ENCODE results near the gene SLC35A3. TPM values are rescaled to one million over a fixed set of nuclear protein-coding genes. Genes with fewer than 3 reads are reported as not detected.

Gene SLC35A3
- total RNA-seq (2022) (16.9 and 17.4 TPM in 2 replicates), Bru-seq, nascent RNA (percentile 77 among the genes with signal in this experiment), BruChase-seq, experiment 1, labeled RNA remaining after a 2-hour chase (percentile 88 among the genes with signal in this experiment), BruChase-seq, experiment 2, labeled RNA remaining after a 6-hour chase (percentile 93 among the genes with signal in this experiment)
- long read RNA-seq, full-length matches to known transcripts = 9 of 15 reads
- long read RNA-seq, partial matches to known transcripts = 4 of 15 reads
- long read RNA-seq, other reads (novel, unspliced or antisense) = 2 of 15 reads

GRCh38 chr1:99969729-99970621 lies at the start of gene SLC35A3:
SLC35A3 (plus strand) TSS chr1:99969996; CDS start chr1:99993555, 23,559 bp downstream.
- Histone ChIP-seq H3K4me1 (peaks cover 6% of the 10 kb centered on the region; the same call in 1 of the 2 replicates), H3K27me3 (replicated peaks; ENCODE audit: control insufficient read depth, insufficient read depth, low read length) (no peaks in the 10 kb centered on the region), H3K36me3 (ENCODE audit: control insufficient read depth, insufficient read depth, low read length) (no peaks in the 10 kb centered on the region), H3K4me3 (ENCODE audit: low read depth, low read length) (peak within 1 kb of the TSS; percentile 84), H3K9me3 (no peaks in the 10 kb centered on the region)
- H3K4me3 Mint-ChIP-seq (ENCODE audit: unreplicated experiment) = peak within 1 kb of the TSS; percentile 86
- peak; percentile 82 to 86 for DNase-seq
- H3K4me1 Mint-ChIP-seq (ENCODE audit: low read depth, unreplicated experiment) = no peaks in the 10 kb centered on the region
- H3K36me3 Mint-ChIP-seq (ENCODE audit: insufficient read depth, unreplicated experiment) = no peaks in the 10 kb centered on the region
- intact Hi-C loops (cut with micrococcal nuclease; ENCODE audit: unreplicated experiment) = loop anchor here (1.0 to 5.0 kb wide), 2 partner anchors 25 to 62 kb away; no protein-coding TSS in a partner anchor
- no peaks in the 10 kb centered on the region for H3K27me3 Mint-ChIP-seq (ENCODE audit: insufficient read depth, unreplicated experiment)
- TF ChIP-seq CTCF (IDR thresholded peaks at IDR 0.05; ENCODE audit: insufficient read depth in 1 of 2, low read depth in 1 of 2, low read length in 1 of 2, severe bottlenecking in 1 of 2, unreplicated experiment in 1 of 2) = peak in 1 of 2 experiments; percentile 9
- POLR2A ChIA-PET = interaction anchor here (1.6 kb wide), 1 partner anchor 68 kb away, joined by 7 read pairs; a partner anchor contains a TSS
- H3K27ac Mint-ChIP-seq (ENCODE audit: unreplicated experiment) = peak within 1 kb of the TSS; percentile 87
- BruUV-seq (replicated peaks) = no TSS peak
- CTCF ChIA-PET = no interaction called here
- no peaks in the 10 kb centered on the region for H3K9me3 Mint-ChIP-seq (ENCODE audit: unreplicated experiment)

- Mint-ChIP-seq H3K4me1 (ENCODE audit: low read depth, unreplicated experiment) (no peaks in the 10 kb centered on the region), H3K9me3 (ENCODE audit: unreplicated experiment) (no peaks in the 10 kb centered on the region), H3K36me3 (ENCODE audit: insufficient read depth, unreplicated experiment) (no peaks in the 10 kb centered on the region), H3K27me3 (ENCODE audit: insufficient read depth, unreplicated experiment) (no peaks in the 10 kb centered on the region), H3K4me3 (ENCODE audit: unreplicated experiment) (no peak overlapping the region), H3K27ac (ENCODE audit: unreplicated experiment) (no peak overlapping the region)
- no peaks in the 10 kb centered on the region for H3K27me3 ChIP-seq (replicated peaks; ENCODE audit: control insufficient read depth, insufficient read depth, low read length)
- TF ChIP-seq CTCF (IDR thresholded peaks at IDR 0.05; ENCODE audit: insufficient read depth in 1 of 2, low read depth in 1 of 2, low read length in 1 of 2, severe bottlenecking in 1 of 2, unreplicated experiment in 1 of 2) = no peak
- ChIA-PET CTCF (no interaction called here), POLR2A (no interaction called here)
- H3K4me1 ChIP-seq = no peaks in the 10 kb centered on the region
- H3K36me3 ChIP-seq (ENCODE audit: control insufficient read depth, insufficient read depth, low read length) = no peaks in the 10 kb centered on the region
- DNase-seq = no peak
- no TSS peak for BruUV-seq (replicated peaks)
- H3K4me3 ChIP-seq (ENCODE audit: low read depth, low read length) = no peak overlapping the region
- intact Hi-C loops (cut with micrococcal nuclease; ENCODE audit: unreplicated experiment) = no loop called here
- H3K9me3 ChIP-seq = no peaks in the 10 kb centered on the region
These were observed 35.0 kb upstream of the SLC35A3 start for GRCh38 chr1:99934801-99935200.

GRCh38 chr1:99935534-99935933 lies 34.3 kb upstream of the SLC35A3 start:
- intact Hi-C loops (cut with micrococcal nuclease; ENCODE audit: unreplicated experiment) = no loop called here
- no peaks in the 10 kb centered on the region for H3K27me3 Mint-ChIP-seq (ENCODE audit: insufficient read depth, unreplicated experiment)
- Histone ChIP-seq H3K4me3 (ENCODE audit: low read depth, low read length) (no peak overlapping the region), H3K9me3 (no peaks in the 10 kb centered on the region), H3K36me3 (ENCODE audit: control insufficient read depth, insufficient read depth, low read length) (no peaks in the 10 kb centered on the region), H3K27me3 (replicated peaks; ENCODE audit: control insufficient read depth, insufficient read depth, low read length) (no peaks in the 10 kb centered on the region), H3K4me1 (no peaks in the 10 kb centered on the region)
- no peak for TF ChIP-seq CTCF (IDR thresholded peaks at IDR 0.05; ENCODE audit: insufficient read depth in 1 of 2, low read depth in 1 of 2, low read length in 1 of 2, severe bottlenecking in 1 of 2, unreplicated experiment in 1 of 2)
- no peaks in the 10 kb centered on the region for H3K4me1 Mint-ChIP-seq (ENCODE audit: low read depth, unreplicated experiment)
- H3K36me3 Mint-ChIP-seq (ENCODE audit: insufficient read depth, unreplicated experiment) = no peaks in the 10 kb centered on the region
- no peak for DNase-seq
- H3K9me3 Mint-ChIP-seq (ENCODE audit: unreplicated experiment) = no peaks in the 10 kb centered on the region
- no TSS peak for BruUV-seq (replicated peaks)
- no peak overlapping the region for H3K4me3 Mint-ChIP-seq (ENCODE audit: unreplicated experiment)
- no peak overlapping the region for H3K27ac Mint-ChIP-seq (ENCODE audit: unreplicated experiment)
- CTCF ChIA-PET = no interaction called here
- POLR2A ChIA-PET = no interaction called here

Measured in Caco-2 (cell line).